K562 treated with DMSO at 1 percent for 4 hours (cell line): Measurements from ENCODE around the gene RGPD5. TPM values are rescaled to one million over a fixed set of nuclear protein-coding genes. Genes with fewer than 3 reads are reported as not detected.

ENCODE experiments used
- total RNA-seq: library from RNA; unstranded; fragments of 300-600 nt; gene quantifications from 2 replicates; pipeline ENCODE4 v1.2.3, GENCODE V29; 2022; ENCODE audit not compliant: insufficient read depth

RGPD5 gene
- total RNA-seq: not detected in 2 replicates

GRCh38 chr2:109794074-109794737, at the start of gene RGPD5:
RGPD5 (plus strand) TSS chr2:109794305; CDS start chr2:109794466, 161 bp downstream.

GRCh38 chr2:109898462-109899336, 104.6 kb downstream of the RGPD5 start, which contains the start of gene LIMS3:
LIMS3 (plus strand) TSS chr2:109898688; CDS start chr2:109898729, 41 bp downstream.

Other genes starting within 250 kb of the RGPD5 start
- not detected in 2 replicates for gene SEPTIN10, start 180.3 kb upstream of the RGPD5 start, total RNA-seq
- not detected in 2 replicates for gene SOWAHC, start 179.9 kb upstream of the RGPD5 start, total RNA-seq
- 2.0 TPM in 1 of 2 replicates, not detected in the other for gene LIMS3, start 104.4 kb downstream of the RGPD5 start, total RNA-seq